ENCODE results near the gene DNAH17. TPM values are rescaled to one million over a fixed set of nuclear protein-coding genes. Genes with fewer than 3 reads are reported as not detected.

DNAH17 gene
- total RNA-seq, 1 experiment from 2014 or later = 0.76 TPM

- Histone ChIP-seq H3K36me3 (ENCODE audit: low read depth) (no peaks in the 10 kb centered on the region), H3K4me2 (no peak overlapping the region), H2AFZ (no peak overlapping the region), H3K9me2 (ENCODE audit: insufficient read depth) (no peaks in the 10 kb centered on the region), H4K20me1 (ENCODE audit: insufficient read depth) (no peaks in the 10 kb centered on the region), H3K27ac (no peak overlapping the region), H3K4me3 (no peak overlapping the region), H3K27me3 (ENCODE audit: insufficient read depth, low read depth) (no peaks in the 10 kb centered on the region), H3K4me1 (replicated peaks; ENCODE audit: insufficient read depth) (no peaks in the 10 kb centered on the region), H3F3A (ENCODE audit: insufficient read depth, low read depth) (peaks cover 5% of the 10 kb centered on the region; the same call in 1 of the 2 replicates), H3K9me3 (ENCODE audit: insufficient read depth, low read depth) (no peaks in the 10 kb centered on the region), H3K79me2 (ENCODE audit: low read depth) (no peaks in the 10 kb centered on the region)
- no peak for TF ChIP-seq EZH2 (IDR thresholded peaks at IDR 0.05; ENCODE audit: low read depth)
- no peak for TF ChIP-seq CTCF (conservative IDR thresholded peaks at IDR 0.05)
- intact Hi-C loops (cut with micrococcal nuclease; ENCODE audit: unreplicated experiment) = no loop called here
- DNase-seq = no peak
- ChIA-PET CTCF (no interaction called here), POLR2A (ENCODE audit: unreplicated experiment) (no interaction called here)
- BruUV-seq (replicated peaks) = no TSS peak
Measured at GRCh38 chr17:78560731-78561130, 16.5 kb downstream of the DNAH17 start.

GRCh38 chr17:78559749-78560368 lies 17.3 kb downstream of the DNAH17 start:
- H3K4me3 ChIP-seq = no peak overlapping the region
- no peak overlapping the region for H2AFZ ChIP-seq
- H3K27ac ChIP-seq = no peak overlapping the region
- H3K9me3 ChIP-seq (ENCODE audit: insufficient read depth, low read depth) = no peaks in the 10 kb centered on the region
- BruUV-seq (replicated peaks) = no TSS peak
- H3K27me3 ChIP-seq (ENCODE audit: insufficient read depth, low read depth) = no peaks in the 10 kb centered on the region
- H3K79me2 ChIP-seq (ENCODE audit: low read depth) = no peaks in the 10 kb centered on the region
- no peaks in the 10 kb centered on the region for H4K20me1 ChIP-seq (ENCODE audit: insufficient read depth)
- TF ChIP-seq EZH2 (IDR thresholded peaks at IDR 0.05; ENCODE audit: low read depth) (no peak), CTCF (conservative IDR thresholded peaks at IDR 0.05) (no peak)
- H3K36me3 ChIP-seq (ENCODE audit: low read depth) = no peaks in the 10 kb centered on the region
- POLR2A ChIA-PET (ENCODE audit: unreplicated experiment) = no interaction called here
- intact Hi-C loops (cut with micrococcal nuclease; ENCODE audit: unreplicated experiment) = no loop called here
- DNase-seq = no peak
- no peaks in the 10 kb centered on the region for H3K4me1 ChIP-seq (replicated peaks; ENCODE audit: insufficient read depth)
- CTCF ChIA-PET = no interaction called here
- H3K4me2 ChIP-seq = no peak overlapping the region
- no peaks in the 10 kb centered on the region for H3K9me2 ChIP-seq (ENCODE audit: insufficient read depth)
- peaks cover 5% of the 10 kb centered on the region; the same call in 1 of the 2 replicates for H3F3A ChIP-seq (ENCODE audit: insufficient read depth, low read depth)

DNA sequence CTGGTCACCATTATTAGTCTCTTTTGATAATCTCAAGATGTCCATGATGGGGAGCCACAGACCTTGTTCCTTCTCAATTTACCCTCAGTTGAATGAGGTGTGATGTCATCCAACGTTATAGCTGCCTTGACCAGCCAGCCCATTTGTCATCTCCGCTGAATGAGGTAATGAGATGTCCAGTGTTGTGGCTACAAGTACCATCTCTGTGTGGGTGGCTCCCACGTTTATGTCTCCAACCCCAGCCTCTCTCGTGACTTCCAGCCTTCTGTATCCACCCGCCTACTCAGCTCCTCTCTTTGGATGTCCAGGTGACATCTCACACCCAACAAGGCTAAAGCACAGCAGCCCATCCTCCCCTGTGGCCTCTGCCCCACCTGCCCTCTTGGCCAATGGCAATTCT lies 18.2 kb downstream of the DNAH17 start:
- Histone ChIP-seq H3K9me3 (ENCODE audit: insufficient read depth, low read depth) (no peaks in the 10 kb centered on the region), H2AFZ (no peak overlapping the region), H3K27ac (no peak overlapping the region), H3K4me3 (no peak overlapping the region), H3K9me2 (ENCODE audit: insufficient read depth) (no peaks in the 10 kb centered on the region), H3K36me3 (ENCODE audit: low read depth) (no peaks in the 10 kb centered on the region), H3K79me2 (ENCODE audit: low read depth) (no peaks in the 10 kb centered on the region), H3K4me1 (replicated peaks; ENCODE audit: insufficient read depth) (no peaks in the 10 kb centered on the region), H3K27me3 (ENCODE audit: insufficient read depth, low read depth) (no peaks in the 10 kb centered on the region), H3F3A (ENCODE audit: insufficient read depth, low read depth) (peaks cover 5% of the 10 kb centered on the region; the same call in 1 of the 2 replicates), H3K4me2 (no peak overlapping the region), H4K20me1 (ENCODE audit: insufficient read depth) (no peaks in the 10 kb centered on the region)
- intact Hi-C loops (cut with micrococcal nuclease; ENCODE audit: unreplicated experiment) = no loop called here
- no TSS peak for BruUV-seq (replicated peaks)
- CTCF ChIA-PET = no interaction called here
- DNase-seq = no peak
- POLR2A ChIA-PET (ENCODE audit: unreplicated experiment) = no interaction called here
- TF ChIP-seq EZH2 (IDR thresholded peaks at IDR 0.05; ENCODE audit: low read depth) = no peak
- no peak for TF ChIP-seq CTCF (conservative IDR thresholded peaks at IDR 0.05)
